Activated CD4-positive, alpha-beta T cell treated with anti-CD3 and anti-CD28 coated beads, Interleukin-2, amount 10 ng/mL, durations not matched to agents 24 days and 14 days (primary cell): Measurements from ENCODE around the gene PPP3CA. TPM values are rescaled to one million over a fixed set of nuclear protein-coding genes. Genes with fewer than 3 reads are reported as not detected.

Experiments
- DNase-seq: peaks from one replicate; pipeline ENCODE4 v3.0.0; 2022
- H3K27ac Mint-ChIP-seq: one replicate; pipeline ENCODE4 v1.8.0; 2022; ENCODE audit warnings: mild to moderate bottlenecking, mixed read lengths
- H3K27me3 Mint-ChIP-seq: one replicate; pipeline ENCODE4 v1.8.0; 2022; ENCODE audit warnings: mixed read lengths
- H3K36me3 Mint-ChIP-seq: one replicate; pipeline ENCODE4 v1.8.0; 2022; ENCODE audit warnings: low read depth, mild to moderate bottlenecking, mixed read lengths
- H3K4me1 Mint-ChIP-seq: one replicate; pipeline ENCODE4 v1.8.0; 2021; ENCODE audit warnings: mixed read lengths
- H3K4me3 Mint-ChIP-seq: one replicate; pipeline ENCODE4 v1.8.0; 2022; ENCODE audit warnings: mild to moderate bottlenecking, moderate library complexity, mixed read lengths
- H3K9me3 Mint-ChIP-seq: one replicate; pipeline ENCODE4 v1.8.0; 2021; ENCODE audit warnings: mixed read lengths
- intact Hi-C: fragments of 100-400 bp; cut with micrococcal nuclease; formaldehyde crosslinking; loops from one replicate; pipeline ENCODE4 v1.15.1; 2023
- total RNA-seq: library from RNA; stranded (reverse); gene quantifications from 2 replicates; pipeline ENCODE4 v1.2.3, GENCODE V29; 2022

PPP3CA gene
- total RNA-seq, 1 donor from 2014 or later: 7.1 TPM

DNA sequence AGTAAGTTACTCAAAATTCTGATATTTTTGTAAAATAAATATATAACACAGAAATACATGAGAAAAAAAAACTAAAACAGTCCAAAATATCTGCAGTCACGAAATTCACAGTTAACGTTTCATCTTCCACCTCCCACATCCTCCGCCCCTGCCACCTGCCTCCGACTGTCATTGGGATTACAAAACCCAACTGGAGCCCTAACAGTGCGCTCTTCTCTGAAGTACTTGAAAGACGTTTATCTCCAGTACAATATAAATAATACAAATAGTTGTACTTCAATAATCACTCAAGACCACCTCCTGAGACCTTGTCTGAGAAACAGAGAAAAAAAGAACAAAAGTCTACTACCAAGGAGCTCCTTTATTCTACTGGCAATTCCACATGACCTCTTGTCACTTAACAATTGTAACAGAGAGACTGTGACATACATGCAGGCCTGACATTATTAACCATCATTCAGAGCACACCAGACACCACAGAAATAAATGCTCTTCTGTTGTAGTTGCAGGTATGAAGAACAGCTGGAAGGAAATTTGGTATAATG is 280.6 kb downstream of the PPP3CA start:
- H3K36me3 Mint-ChIP-seq: peaks cover 2% of the 10 kb centered on the region
- H3K27ac Mint-ChIP-seq: no peak overlapping the region
- intact Hi-C loops: no loop called here
- H3K4me1 Mint-ChIP-seq: no peaks in the 10 kb centered on the region
- H3K27me3 Mint-ChIP-seq: no peaks in the 10 kb centered on the region
- no peaks in the 10 kb centered on the region for H3K9me3 Mint-ChIP-seq
- H3K4me3 Mint-ChIP-seq: no peak overlapping the region
- no peak for DNase-seq

- peaks cover 2% of the 10 kb centered on the region for H3K36me3 Mint-ChIP-seq
- no peaks in the 10 kb centered on the region for H3K27me3 Mint-ChIP-seq
- no peak overlapping the region for H3K4me3 Mint-ChIP-seq
- H3K4me1 Mint-ChIP-seq: no peaks in the 10 kb centered on the region
- intact Hi-C loops: no loop called here
- H3K9me3 Mint-ChIP-seq: no peaks in the 10 kb centered on the region
- no peak for DNase-seq
- H3K27ac Mint-ChIP-seq: no peak overlapping the region
Measured at GRCh38 chr4:101065935-101066485, 281.3 kb downstream of the PPP3CA start.

GRCh38 chr4:101065346-101065745 is 282.0 kb downstream of the PPP3CA start:
- intact Hi-C loops: no loop called here
- Mint-ChIP-seq H3K4me3 (no peak overlapping the region), H3K9me3 (no peaks in the 10 kb centered on the region), H3K36me3 (peaks cover 2% of the 10 kb centered on the region), H3K4me1 (no peaks in the 10 kb centered on the region), H3K27me3 (no peaks in the 10 kb centered on the region), H3K27ac (no peak overlapping the region)
- DNase-seq: no peak

- no peak for DNase-seq
- no peak overlapping the region for H3K27ac Mint-ChIP-seq
- no peaks in the 10 kb centered on the region for H3K4me1 Mint-ChIP-seq
- no peaks in the 10 kb centered on the region for H3K9me3 Mint-ChIP-seq
- intact Hi-C loops: no loop called here
- H3K27me3 Mint-ChIP-seq: no peaks in the 10 kb centered on the region
- no peak overlapping the region for H3K4me3 Mint-ChIP-seq
- peaks cover 2% of the 10 kb centered on the region for H3K36me3 Mint-ChIP-seq
Measured at GRCh38 chr4:101064541-101065180, 282.7 kb downstream of the PPP3CA start.

GRCh38 chr4:101055392-101055791 is 291.9 kb downstream of the PPP3CA start:
- intact Hi-C loops: no loop called here
- no peaks in the 10 kb centered on the region for H3K36me3 Mint-ChIP-seq
- DNase-seq: no peak
- H3K27ac Mint-ChIP-seq: no peak overlapping the region
- H3K27me3 Mint-ChIP-seq: no peaks in the 10 kb centered on the region
- H3K4me3 Mint-ChIP-seq: no peak overlapping the region
- H3K4me1 Mint-ChIP-seq: no peaks in the 10 kb centered on the region
- H3K9me3 Mint-ChIP-seq: no peaks in the 10 kb centered on the region

GRCh38 chr4:101050837-101051205 is 296.5 kb downstream of the PPP3CA start:
- no peak for DNase-seq
- Mint-ChIP-seq H3K4me1 (no peaks in the 10 kb centered on the region), H3K27ac (no peak overlapping the region), H3K36me3 (no peaks in the 10 kb centered on the region), H3K9me3 (no peaks in the 10 kb centered on the region), H3K4me3 (no peak overlapping the region), H3K27me3 (no peaks in the 10 kb centered on the region)
- intact Hi-C loops: no loop called here

DNA sequence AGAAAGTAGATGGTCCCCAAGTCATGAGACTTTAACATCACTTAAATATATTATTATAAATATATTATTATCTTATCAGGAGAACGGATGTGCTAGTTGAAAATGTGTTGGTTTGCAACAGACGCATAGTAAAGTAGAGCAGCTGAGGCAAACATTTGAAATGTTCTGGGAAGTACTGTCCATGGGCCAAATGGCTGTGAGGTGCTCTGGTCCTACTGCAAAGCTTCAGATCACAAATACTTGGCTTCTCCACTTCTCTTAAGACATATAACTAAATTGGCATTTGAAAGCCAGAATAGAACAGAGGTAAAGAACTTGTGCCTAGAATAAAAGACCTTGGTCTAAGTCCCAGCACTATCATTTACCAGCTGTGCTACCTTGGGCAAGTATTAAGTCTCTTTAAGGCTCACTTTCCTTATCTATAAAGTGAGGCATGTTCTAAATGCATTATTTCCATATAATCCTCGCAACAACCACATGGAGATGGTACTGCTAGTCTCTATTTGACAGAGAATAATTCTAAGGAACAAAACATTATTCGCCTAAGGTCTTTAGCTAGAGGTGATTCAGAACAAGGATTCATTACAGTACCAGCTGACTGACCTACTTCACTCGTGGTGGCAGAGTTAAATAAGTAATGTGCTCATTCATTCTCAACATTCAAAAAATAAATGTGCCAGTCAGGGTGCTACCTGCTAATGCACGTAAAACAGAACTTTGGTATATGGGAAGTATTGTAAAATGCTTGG is 297.1 kb downstream of the PPP3CA start:
- DNase-seq: no peak
- Mint-ChIP-seq H3K9me3 (peaks cover 4% of the 10 kb centered on the region), H3K36me3 (peaks cover 2% of the 10 kb centered on the region), H3K4me1 (no peaks in the 10 kb centered on the region), H3K4me3 (no peak overlapping the region), H3K27ac (no peak overlapping the region), H3K27me3 (no peaks in the 10 kb centered on the region)
- intact Hi-C loops: no loop called here

- Mint-ChIP-seq H3K27ac (no peak overlapping the region), H3K36me3 (peaks cover 2% of the 10 kb centered on the region), H3K27me3 (no peaks in the 10 kb centered on the region), H3K9me3 (peaks cover 7% of the 10 kb centered on the region), H3K4me3 (no peak overlapping the region), H3K4me1 (no peaks in the 10 kb centered on the region)
- intact Hi-C loops: no loop called here
- DNase-seq: no peak
Measured at GRCh38 chr4:101049549-101050001, 297.8 kb downstream of the PPP3CA start.

DNA sequence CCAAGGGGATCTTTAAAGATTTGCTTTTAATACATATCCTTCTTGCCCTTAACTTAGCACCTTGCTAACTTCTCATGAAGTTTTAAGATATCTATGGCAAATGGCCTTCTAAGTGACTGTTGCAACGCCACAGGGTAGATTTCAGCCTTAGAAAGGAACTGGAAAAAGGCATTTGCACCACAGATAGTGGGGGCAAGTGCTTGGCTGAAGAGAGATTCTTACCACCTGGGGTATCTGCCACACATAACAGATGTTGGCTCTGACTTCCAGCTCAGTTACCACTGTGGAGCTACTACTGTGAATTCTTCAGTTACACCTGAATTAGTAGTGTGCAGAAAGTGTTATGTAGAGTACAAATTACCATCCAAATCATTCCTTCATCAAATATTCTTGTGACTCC is 302.6 kb downstream of the PPP3CA start:
- no peak overlapping the region for H3K4me3 Mint-ChIP-seq
- no peak for DNase-seq
- H3K27ac Mint-ChIP-seq: no peak overlapping the region
- no peaks in the 10 kb centered on the region for H3K27me3 Mint-ChIP-seq
- peaks cover 2% of the 10 kb centered on the region for H3K4me1 Mint-ChIP-seq
- peaks cover 2% of the 10 kb centered on the region for H3K36me3 Mint-ChIP-seq
- intact Hi-C loops: no loop called here
- H3K9me3 Mint-ChIP-seq: peaks cover 7% of the 10 kb centered on the region

- Mint-ChIP-seq H3K4me3 (no peak overlapping the region), H3K36me3 (peaks cover 2% of the 10 kb centered on the region), H3K9me3 (peaks cover 7% of the 10 kb centered on the region), H3K4me1 (peaks cover 5% of the 10 kb centered on the region), H3K27me3 (no peaks in the 10 kb centered on the region), H3K27ac (no peak overlapping the region)
- intact Hi-C loops: no loop called here
- no peak for DNase-seq
Measured at GRCh38 chr4:101042847-101043246, 304.5 kb downstream of the PPP3CA start.

DNA sequence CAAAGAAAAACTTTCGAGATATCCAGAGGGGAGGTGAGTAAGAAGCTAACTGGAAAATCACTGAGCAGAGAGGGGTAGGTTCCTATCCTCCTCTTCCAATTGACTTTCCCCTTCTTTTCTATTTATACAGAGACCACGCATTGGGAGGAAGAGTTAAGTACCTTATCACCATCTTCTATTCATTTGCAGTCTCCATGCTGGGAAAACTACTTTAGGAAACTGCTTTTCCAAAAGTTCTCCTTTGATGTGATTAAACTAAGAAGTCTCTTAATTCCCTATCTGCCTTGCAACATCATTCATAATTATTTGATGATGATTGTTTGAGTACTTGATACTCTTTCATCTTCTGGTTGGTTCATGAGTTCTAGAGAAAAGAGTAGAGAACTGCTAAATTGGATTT is 306.6 kb downstream of the PPP3CA start:
- intact Hi-C loops: no loop called here
- H3K9me3 Mint-ChIP-seq: peaks cover 7% of the 10 kb centered on the region
- H3K4me3 Mint-ChIP-seq: no peak overlapping the region
- H3K36me3 Mint-ChIP-seq: peaks cover 3% of the 10 kb centered on the region
- no peak overlapping the region for H3K27ac Mint-ChIP-seq
- DNase-seq: no peak
- H3K4me1 Mint-ChIP-seq: peaks cover 9% of the 10 kb centered on the region
- H3K27me3 Mint-ChIP-seq: no peaks in the 10 kb centered on the region

- H3K27ac Mint-ChIP-seq: no peak overlapping the region
- no peaks in the 10 kb centered on the region for H3K9me3 Mint-ChIP-seq
- no peaks in the 10 kb centered on the region for H3K27me3 Mint-ChIP-seq
- no peak overlapping the region for H3K4me3 Mint-ChIP-seq
- intact Hi-C loops: no loop called here
- H3K36me3 Mint-ChIP-seq: peaks cover 5% of the 10 kb centered on the region
- H3K4me1 Mint-ChIP-seq: peaks cover 9% of the 10 kb centered on the region
- no peak for DNase-seq
Measured at GRCh38 chr4:101039367-101039766, 308.0 kb downstream of the PPP3CA start.

DNA sequence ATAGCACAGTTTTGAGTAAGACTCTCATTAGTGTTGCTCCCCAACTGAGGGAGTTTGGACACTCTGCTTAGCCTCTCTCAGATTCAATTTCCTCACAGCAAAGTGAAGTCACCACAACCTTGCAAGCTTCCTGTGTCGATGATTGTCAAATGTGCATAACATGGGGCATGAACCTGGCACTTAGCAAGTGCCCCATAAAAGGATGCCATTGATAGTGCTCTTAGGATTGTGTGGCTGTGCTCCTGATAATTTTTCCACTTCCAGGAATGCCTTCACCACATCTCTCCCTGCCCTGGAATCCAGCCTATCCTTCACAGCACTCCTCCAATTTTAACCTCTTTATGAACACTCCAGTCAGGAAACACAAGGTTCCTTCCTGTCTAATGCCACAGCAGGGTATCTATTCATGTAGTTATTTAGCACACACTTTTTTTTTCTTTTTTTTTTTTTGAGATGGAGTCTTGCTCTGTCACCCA is 309.4 kb downstream of the PPP3CA start:
- peak; percentile 75 for DNase-seq
- Mint-ChIP-seq H3K9me3 (no peaks in the 10 kb centered on the region), H3K36me3 (peaks cover 5% of the 10 kb centered on the region), H3K27me3 (no peaks in the 10 kb centered on the region), H3K27ac (peak overlapping the region; percentile 30), H3K4me1 (peaks cover 9% of the 10 kb centered on the region), H3K4me3 (peak overlapping the region; percentile 17)
- intact Hi-C loops: loop anchor here (2.0 kb wide), 1 partner anchor 17 kb away; no protein-coding TSS in a partner anchor

- Mint-ChIP-seq H3K36me3 (peaks cover 5% of the 10 kb centered on the region), H3K4me3 (no peak overlapping the region), H3K9me3 (no peaks in the 10 kb centered on the region), H3K4me1 (peaks cover 9% of the 10 kb centered on the region), H3K27ac (no peak overlapping the region), H3K27me3 (no peaks in the 10 kb centered on the region)
- DNase-seq: no peak
- intact Hi-C loops: loop anchor here (2.0 kb wide), 1 partner anchor 16 kb away; no protein-coding TSS in a partner anchor
Measured at GRCh38 chr4:101037249-101037648, 310.1 kb downstream of the PPP3CA start.
